ENCODE results near the gene MS4A1. TPM values are rescaled to one million over a fixed set of nuclear protein-coding genes. Genes with fewer than 3 reads are reported as not detected.

Gene MS4A1
- total RNA-seq, 1 experiment from 2014 or later, result 0.17 TPM

DNA sequence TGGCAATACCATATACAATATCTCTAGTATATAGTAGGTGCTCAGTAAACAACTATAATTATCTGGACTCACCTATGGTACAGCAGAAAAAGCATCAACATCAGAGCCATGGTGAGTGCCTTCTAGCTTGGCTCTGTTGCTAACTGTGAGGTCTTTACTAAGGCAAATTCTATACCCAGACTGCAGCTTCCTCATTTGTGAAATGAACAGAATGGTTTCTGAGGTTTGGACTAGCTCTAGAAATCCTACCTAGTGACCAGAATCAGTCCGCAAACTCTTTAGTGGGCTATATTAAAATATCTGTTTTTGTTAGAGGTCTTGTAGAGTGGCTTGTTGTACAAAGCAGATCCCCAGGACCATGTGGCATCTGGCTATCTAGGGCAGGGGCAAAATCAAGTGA is 3.7 kb downstream of the MS4A1 start:
- H3K4me3 Mint-ChIP-seq, result no peak overlapping the region
- H3K9me3 Mint-ChIP-seq, result no peaks in the 10 kb centered on the region
- no peak for ATAC-seq
- ChIA-PET CTCF (no interaction called here), POLR2A (no interaction called here)
- no peaks in the 10 kb centered on the region for H3K36me3 Mint-ChIP-seq
- no peak overlapping the region for H3K27ac Mint-ChIP-seq
- peaks cover 2% of the 10 kb centered on the region; the same call in 1 of the 2 replicates for H3K4me1 Mint-ChIP-seq
- TF ChIP-seq JUN (CRISPR knock-in tag; IDR thresholded peaks at IDR 0.05) (no peak), NR1H2 (CRISPR knock-in tag; IDR thresholded peaks at IDR 0.05) (no peak), NFATC4 (CRISPR knock-in tag; IDR thresholded peaks at IDR 0.05) (no peak), ESRRA (CRISPR knock-in tag; IDR thresholded peaks at IDR 0.05; ENCODE audit: borderline replicate concordance) (no peak), ZBTB21 (CRISPR knock-in tag; IDR thresholded peaks at IDR 0.05; ENCODE audit: borderline replicate concordance) (no peak), NFE2L1 (CRISPR knock-in tag; IDR thresholded peaks at IDR 0.05) (no peak)
- TF ChIP-seq, protein P1, sequence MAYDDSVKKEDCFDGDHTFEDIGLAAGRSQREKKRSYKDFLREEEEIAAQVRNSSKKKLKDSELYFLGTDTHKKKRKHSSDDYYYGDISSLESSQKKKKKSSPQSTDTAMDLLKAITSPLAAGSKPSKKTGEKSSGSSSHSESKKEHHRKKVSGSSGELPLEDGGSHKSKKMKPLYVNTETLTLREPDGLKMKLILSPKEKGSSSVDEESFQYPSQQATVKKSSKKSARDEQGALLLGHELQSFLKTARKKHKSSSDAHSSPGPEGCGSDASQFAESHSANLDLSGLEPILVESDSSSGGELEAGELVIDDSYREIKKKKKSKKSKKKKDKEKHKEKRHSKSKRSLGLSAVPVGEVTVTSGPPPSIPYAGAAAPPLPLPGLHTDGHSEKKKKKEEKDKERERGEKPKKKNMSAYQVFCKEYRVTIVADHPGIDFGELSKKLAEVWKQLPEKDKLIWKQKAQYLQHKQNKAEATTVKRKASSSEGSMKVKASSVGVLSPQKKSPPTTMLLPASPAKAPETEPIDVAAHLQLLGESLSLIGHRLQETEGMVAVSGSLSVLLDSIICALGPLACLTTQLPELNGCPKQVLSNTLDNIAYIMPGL (CRISPR knock-in tag; IDR thresholded peaks at IDR 0.05), result no peak
- TF ChIP-seq, protein P2, sequence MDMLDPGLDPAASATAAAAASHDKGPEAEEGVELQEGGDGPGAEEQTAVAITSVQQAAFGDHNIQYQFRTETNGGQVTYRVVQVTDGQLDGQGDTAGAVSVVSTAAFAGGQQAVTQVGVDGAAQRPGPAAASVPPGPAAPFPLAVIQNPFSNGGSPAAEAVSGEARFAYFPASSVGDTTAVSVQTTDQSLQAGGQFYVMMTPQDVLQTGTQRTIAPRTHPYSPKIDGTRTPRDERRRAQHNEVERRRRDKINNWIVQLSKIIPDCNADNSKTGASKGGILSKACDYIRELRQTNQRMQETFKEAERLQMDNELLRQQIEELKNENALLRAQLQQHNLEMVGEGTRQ (CRISPR knock-in tag; IDR thresholded peaks at IDR 0.05), result no peak
- TF ChIP-seq, protein P3, sequence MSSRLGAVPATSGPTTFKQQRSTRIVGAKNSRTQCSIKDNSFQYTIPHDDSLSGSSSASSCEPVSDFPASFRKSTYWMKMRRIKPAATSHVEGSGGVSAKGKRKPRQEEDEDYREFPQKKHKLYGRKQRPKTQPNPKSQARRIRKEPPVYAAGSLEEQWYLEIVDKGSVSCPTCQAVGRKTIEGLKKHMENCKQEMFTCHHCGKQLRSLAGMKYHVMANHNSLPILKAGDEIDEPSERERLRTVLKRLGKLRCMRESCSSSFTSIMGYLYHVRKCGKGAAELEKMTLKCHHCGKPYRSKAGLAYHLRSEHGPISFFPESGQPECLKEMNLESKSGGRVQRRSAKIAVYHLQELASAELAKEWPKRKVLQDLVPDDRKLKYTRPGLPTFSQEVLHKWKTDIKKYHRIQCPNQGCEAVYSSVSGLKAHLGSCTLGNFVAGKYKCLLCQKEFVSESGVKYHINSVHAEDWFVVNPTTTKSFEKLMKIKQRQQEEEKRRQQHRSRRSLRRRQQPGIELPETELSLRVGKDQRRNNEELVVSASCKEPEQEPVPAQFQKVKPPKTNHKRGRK (CRISPR knock-in tag; IDR thresholded peaks at IDR 0.05; ENCODE audit: borderline replicate concordance), result no peak
- TF ChIP-seq, protein P4, sequence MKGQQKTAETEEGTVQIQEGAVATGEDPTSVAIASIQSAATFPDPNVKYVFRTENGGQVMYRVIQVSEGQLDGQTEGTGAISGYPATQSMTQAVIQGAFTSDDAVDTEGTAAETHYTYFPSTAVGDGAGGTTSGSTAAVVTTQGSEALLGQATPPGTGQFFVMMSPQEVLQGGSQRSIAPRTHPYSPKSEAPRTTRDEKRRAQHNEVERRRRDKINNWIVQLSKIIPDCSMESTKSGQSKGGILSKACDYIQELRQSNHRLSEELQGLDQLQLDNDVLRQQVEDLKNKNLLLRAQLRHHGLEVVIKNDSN (CRISPR knock-in tag; IDR thresholded peaks at IDR 0.05), result no peak
- TF ChIP-seq, protein P5, sequence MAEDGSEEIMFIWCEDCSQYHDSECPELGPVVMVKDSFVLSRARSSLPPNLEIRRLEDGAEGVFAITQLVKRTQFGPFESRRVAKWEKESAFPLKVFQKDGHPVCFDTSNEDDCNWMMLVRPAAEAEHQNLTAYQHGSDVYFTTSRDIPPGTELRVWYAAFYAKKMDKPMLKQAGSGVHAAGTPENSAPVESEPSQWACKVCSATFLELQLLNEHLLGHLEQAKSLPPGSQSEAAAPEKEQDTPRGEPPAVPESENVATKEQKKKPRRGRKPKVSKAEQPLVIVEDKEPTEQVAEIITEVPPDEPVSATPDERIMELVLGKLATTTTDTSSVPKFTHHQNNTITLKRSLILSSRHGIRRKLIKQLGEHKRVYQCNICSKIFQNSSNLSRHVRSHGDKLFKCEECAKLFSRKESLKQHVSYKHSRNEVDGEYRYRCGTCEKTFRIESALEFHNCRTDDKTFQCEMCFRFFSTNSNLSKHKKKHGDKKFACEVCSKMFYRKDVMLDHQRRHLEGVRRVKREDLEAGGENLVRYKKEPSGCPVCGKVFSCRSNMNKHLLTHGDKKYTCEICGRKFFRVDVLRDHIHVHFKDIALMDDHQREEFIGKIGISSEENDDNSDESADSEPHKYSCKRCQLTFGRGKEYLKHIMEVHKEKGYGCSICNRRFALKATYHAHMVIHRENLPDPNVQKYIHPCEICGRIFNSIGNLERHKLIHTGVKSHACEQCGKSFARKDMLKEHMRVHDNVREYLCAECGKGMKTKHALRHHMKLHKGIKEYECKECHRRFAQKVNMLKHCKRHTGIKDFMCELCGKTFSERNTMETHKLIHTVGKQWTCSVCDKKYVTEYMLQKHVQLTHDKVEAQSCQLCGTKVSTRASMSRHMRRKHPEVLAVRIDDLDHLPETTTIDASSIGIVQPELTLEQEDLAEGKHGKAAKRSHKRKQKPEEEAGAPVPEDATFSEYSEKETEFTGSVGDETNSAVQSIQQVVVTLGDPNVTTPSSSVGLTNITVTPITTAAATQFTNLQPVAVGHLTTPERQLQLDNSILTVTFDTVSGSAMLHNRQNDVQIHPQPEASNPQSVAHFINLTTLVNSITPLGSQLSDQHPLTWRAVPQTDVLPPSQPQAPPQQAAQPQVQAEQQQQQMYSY (CRISPR knock-in tag; IDR thresholded peaks at IDR 0.05), result no peak
- no peaks in the 10 kb centered on the region; the same call in 1 of the 2 replicates for H3K27me3 Mint-ChIP-seq (ENCODE audit: low read depth)
- no peak for DNase-seq (ENCODE audit: low spot score)

DNA sequence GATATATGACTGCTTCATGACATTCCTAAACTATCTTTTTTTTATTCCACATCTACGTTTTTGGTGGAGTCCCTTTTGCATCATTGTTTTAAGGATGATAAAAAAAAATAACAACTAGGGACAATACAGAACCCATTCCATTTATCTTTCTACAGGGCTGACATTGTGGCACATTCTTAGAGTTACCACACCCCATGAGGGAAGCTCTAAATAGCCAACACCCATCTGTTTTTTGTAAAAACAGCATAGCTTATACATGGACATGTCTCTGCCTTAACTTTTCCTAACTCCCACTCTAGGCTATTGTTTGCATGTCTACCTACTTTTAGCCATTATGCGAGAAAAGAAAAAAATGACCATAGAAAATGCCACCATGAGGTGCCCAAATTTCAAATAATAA is 13.2 kb downstream of the MS4A1 start:
- DNase-seq (ENCODE audit: low spot score) (no peak), ATAC-seq (no peak)
- Mint-ChIP-seq H3K36me3 (no peaks in the 10 kb centered on the region), H3K27ac (no peak overlapping the region), H3K9me3 (no peaks in the 10 kb centered on the region), H3K4me1 (no peaks in the 10 kb centered on the region), H3K4me3 (no peak overlapping the region), H3K27me3 (ENCODE audit: low read depth) (no peaks in the 10 kb centered on the region)
- CTCF ChIA-PET, result interaction anchor here (1.5 kb wide), 1 partner anchor 105 kb away, joined by 4 read pairs; no protein-coding TSS in a partner anchor
- POLR2A ChIA-PET, result no interaction called here
- TF ChIP-seq ZNF219 (CRISPR knock-in tag; IDR thresholded peaks at IDR 0.05; ENCODE audit: borderline replicate concordance), result no peak
- TF ChIP-seq, protein P6, sequence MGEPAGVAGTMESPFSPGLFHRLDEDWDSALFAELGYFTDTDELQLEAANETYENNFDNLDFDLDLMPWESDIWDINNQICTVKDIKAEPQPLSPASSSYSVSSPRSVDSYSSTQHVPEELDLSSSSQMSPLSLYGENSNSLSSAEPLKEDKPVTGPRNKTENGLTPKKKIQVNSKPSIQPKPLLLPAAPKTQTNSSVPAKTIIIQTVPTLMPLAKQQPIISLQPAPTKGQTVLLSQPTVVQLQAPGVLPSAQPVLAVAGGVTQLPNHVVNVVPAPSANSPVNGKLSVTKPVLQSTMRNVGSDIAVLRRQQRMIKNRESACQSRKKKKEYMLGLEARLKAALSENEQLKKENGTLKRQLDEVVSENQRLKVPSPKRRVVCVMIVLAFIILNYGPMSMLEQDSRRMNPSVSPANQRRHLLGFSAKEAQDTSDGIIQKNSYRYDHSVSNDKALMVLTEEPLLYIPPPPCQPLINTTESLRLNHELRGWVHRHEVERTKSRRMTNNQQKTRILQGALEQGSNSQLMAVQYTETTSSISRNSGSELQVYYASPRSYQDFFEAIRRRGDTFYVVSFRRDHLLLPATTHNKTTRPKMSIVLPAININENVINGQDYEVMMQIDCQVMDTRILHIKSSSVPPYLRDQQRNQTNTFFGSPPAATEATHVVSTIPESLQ (CRISPR knock-in tag; IDR thresholded peaks at IDR 0.05), result no peak
- TF ChIP-seq, protein P7, sequence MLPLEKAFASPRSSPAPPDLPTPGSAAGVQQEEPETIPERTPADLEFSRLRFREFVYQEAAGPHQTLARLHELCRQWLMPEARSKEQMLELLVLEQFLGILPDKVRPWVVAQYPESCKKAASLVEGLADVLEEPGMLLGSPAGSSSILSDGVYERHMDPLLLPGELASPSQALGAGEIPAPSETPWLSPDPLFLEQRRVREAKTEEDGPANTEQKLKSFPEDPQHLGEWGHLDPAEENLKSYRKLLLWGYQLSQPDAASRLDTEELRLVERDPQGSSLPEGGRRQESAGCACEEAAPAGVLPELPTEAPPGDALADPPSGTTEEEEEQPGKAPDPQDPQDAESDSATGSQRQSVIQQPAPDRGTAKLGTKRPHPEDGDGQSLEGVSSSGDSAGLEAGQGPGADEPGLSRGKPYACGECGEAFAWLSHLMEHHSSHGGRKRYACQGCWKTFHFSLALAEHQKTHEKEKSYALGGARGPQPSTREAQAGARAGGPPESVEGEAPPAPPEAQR (CRISPR knock-in tag; IDR thresholded peaks at IDR 0.05), result no peak
- TF ChIP-seq NFATC4 (CRISPR knock-in tag; IDR thresholded peaks at IDR 0.05), result no peak
- no peak for TF ChIP-seq ZNF232 (CRISPR knock-in tag; IDR thresholded peaks at IDR 0.05)
- TF ChIP-seq, protein P3 (CRISPR knock-in tag; IDR thresholded peaks at IDR 0.05; ENCODE audit: borderline replicate concordance), result no peak
- TF ChIP-seq NR3C1 (CRISPR knock-in tag; conservative IDR thresholded peaks at IDR 0.05; ENCODE audit: low read depth), result no peak
- TF ChIP-seq CREB1 (CRISPR knock-in tag; IDR thresholded peaks at IDR 0.05), result no peak
